GM12801 (cell line): ENCODE results near the gene TMEM11.

Experiments used
- CTCF ChIP-seq: IDR thresholded peaks from one replicate; pipeline ENCODE4 v1.5.1; 2011; ENCODE audit warnings: control low read depth; ENCODE audit not compliant: insufficient read length; ENCODE audit errors: extremely low read depth

TMEM11 gene

GRCh38 chr17:21247552-21248258, 33.7 kb upstream of the TMEM11 start:
- no peak for TF ChIP-seq CTCF

GRCh38 chr17:21246698-21247097, 32.7 kb upstream of the TMEM11 start:
- no peak for TF ChIP-seq CTCF

GRCh38 chr17:21245639-21246084, 31.7 kb upstream of the TMEM11 start:
- no peak for TF ChIP-seq CTCF

GRCh38 chr17:21243516-21244303, 29.7 kb upstream of the TMEM11 start:
- no peak for TF ChIP-seq CTCF

- no peak for TF ChIP-seq CTCF
These were observed 29.0 kb upstream of the TMEM11 start for GRCh38 chr17:21242780-21243515.

- TF ChIP-seq CTCF, result no peak
These were observed 28.2 kb upstream of the TMEM11 start for GRCh38 chr17:21242026-21242697.

- no peak for TF ChIP-seq CTCF
These were observed 27.6 kb upstream of the TMEM11 start for GRCh38 chr17:21241564-21241963.
